NCI-H1092 (cell line): Measurements from ENCODE around the gene CPNE2.
"Not testable (repeated sequence)": the region's sequence is repeated elsewhere in the genome, so short reads cannot be mapped to it uniquely, and the experiment has no call there.

ENCODE experiments used
- DNase-seq: peaks from one replicate; lab custom pipeline; 2025; lab: John Stamatoyannopoulos, UW

CPNE2 gene

GRCh38 chr16:57069635-57070370, 22.6 kb upstream of the CPNE2 start:
- no peak for DNase-seq

- no peak for DNase-seq
These were observed 22.0 kb upstream of the CPNE2 start for GRCh38 chr16:57070424-57070823.

- not testable (repeated sequence) for DNase-seq
These were observed 21.2 kb upstream of the CPNE2 start for GRCh38 chr16:57071081-57071732.

GRCh38 chr16:57071831-57072582, 20.4 kb upstream of the CPNE2 start:
- no peak for DNase-seq

GRCh38 chr16:57072616-57073275, 19.6 kb upstream of the CPNE2 start:
- DNase-seq, result no peak

- no peak for DNase-seq
These were observed 14.7 kb upstream of the CPNE2 start for GRCh38 chr16:57077714-57078113.

GRCh38 chr16:57081744-57082143, 10.6 kb upstream of the CPNE2 start:
- no peak for DNase-seq

- no peak for DNase-seq
These were observed 9.7 kb upstream of the CPNE2 start for GRCh38 chr16:57082664-57083063.

- no peak for DNase-seq
These were observed 8.8 kb upstream of the CPNE2 start for GRCh38 chr16:57083485-57084126.

GRCh38 chr16:57084257-57084770, 8.1 kb upstream of the CPNE2 start:
- DNase-seq, result peak; percentile 39

- no peak for DNase-seq
These were observed 7.4 kb upstream of the CPNE2 start for GRCh38 chr16:57084996-57085395.

GRCh38 chr16:57087003-57087402, 5.4 kb upstream of the CPNE2 start:
- no peak for DNase-seq

GRCh38 chr16:57089406-57089805, 3.0 kb upstream of the CPNE2 start:
- peak; percentile 32 for DNase-seq

- no peak for DNase-seq
These were observed 996 bp upstream of the CPNE2 start for GRCh38 chr16:57091200-57091974.

- DNase-seq, result no peak
These were observed 516 bp downstream of the CPNE2 start for GRCh38 chr16:57092786-57093411.

- no peak for DNase-seq
These were observed 1.5 kb downstream of the CPNE2 start for GRCh38 chr16:57093666-57094564.

GRCh38 chr16:57094911-57095310, 2.5 kb downstream of the CPNE2 start:
- no peak for DNase-seq

- DNase-seq, result no peak
These were observed 3.8 kb downstream of the CPNE2 start for GRCh38 chr16:57096192-57096591.

- DNase-seq, result no peak
These were observed 4.4 kb downstream of the CPNE2 start for GRCh38 chr16:57096793-57097192.
